HepG2 (cell line): ENCODE results near the gene PKMYT1. TPM values are rescaled to one million over a fixed set of nuclear protein-coding genes. Genes with fewer than 3 reads are reported as not detected.
A peak's percentile ranks its signal among the peaks of the same experiment; 100 is the strongest.

Experiments
- ATAC-seq: fragments of 200-7000 bp; cut with Tn5 transposase; 3 replicates; pipeline ENCODE4 v1.9.1; 2020; ENCODE audit warnings: mild to moderate bottlenecking, moderate library complexity
- BruUV-seq: library from RNA; stranded (reverse); fragments of 400-500 nt; replicated peaks from 2 replicates; lab custom pipeline; 2021; lab: Mats Ljungman, UMichigan
- CTCF ChIA-PET: fragments of 300-600 bp; formaldehyde crosslinking; extraction: SDS; loops from one replicate; lab custom pipeline; 2021; ENCODE audit warnings: low total read pairs, inconsistent platforms, low intra/inter-chr PET ratio; lab: Yijun Ruan, JAX
- POLR2A ChIA-PET: fragments of 350-600 bp; sonication (Branson Sonifier 250); formaldehyde crosslinking; loops from one replicate; lab custom pipeline; 2020; ENCODE audit warnings: antibody characterized with exemption, inconsistent platforms; lab: Yijun Ruan, JAX
- DNase-seq: peaks from one replicate; pipeline ENCODE4 v3.0.0-alpha.2; 2015; ENCODE audit warnings: low spot score
- FAIRE-seq: peaks from 3 replicates; lab custom pipeline; 2011; peaks lifted over from hg19 to GRCh38; lab: Jason Lieb, UNC
- H2AFZ ChIP-seq: one replicate; pipeline ENCODE4 v1.6.1; 2011; ENCODE audit warnings: low read length, inconsistent platforms
- H3K27ac ChIP-seq: fragments of 300-600 bp; 3 replicates; pipeline ENCODE4 v1.8.0; 2011; ENCODE audit warnings: mixed run types, mild to moderate bottlenecking, mixed read lengths, low read length, inconsistent platforms; ENCODE audit not compliant: insufficient read depth; ENCODE audit errors: extremely low read length
- H3K27me3 ChIP-seq, 2 experiments: fragments of 200-600 bp in 1 of 2; 2 replicates in 1 of 2; 3 replicates in 1 of 2; pipeline versions ENCODE4 v1.6.0 to v1.8.0; 2011; ENCODE audit warnings: low read length in 2 of 2, mild to moderate bottlenecking in 2 of 2, moderate library complexity in 2 of 2, inconsistent platforms in 1 of 2; ENCODE audit not compliant: insufficient read depth in 2 of 2, control insufficient read depth in 1 of 2
- H3K36me3 ChIP-seq, 2 experiments: fragments of 200-600 bp in 1 of 2; replicated peaks in 1 of 2; 2 replicates in 1 of 2; 3 replicates in 1 of 2; pipeline versions ENCODE4 v1.5.1 to v1.8.0; 2011; ENCODE audit warnings: low read length in 2 of 2, inconsistent platforms in 1 of 2; ENCODE audit not compliant: insufficient read depth in 2 of 2, control insufficient read depth in 1 of 2
- H3K4me1 ChIP-seq: 2 replicates; pipeline ENCODE4 v1.5.1; 2012; ENCODE audit warnings: low read length, inconsistent platforms; ENCODE audit not compliant: insufficient read depth
- H3K4me2 ChIP-seq: 2 replicates; pipeline ENCODE4 v1.6.0; 2011; ENCODE audit warnings: low read depth, low read length, inconsistent platforms
- H3K4me3 ChIP-seq, 3 experiments: fragments of 200-600 bp in 1 of 3; sonication (generic), shearing (Covaris generic) in 1 of 3; replicated peaks in 1 of 3; 2 replicates each; pipeline ENCODE4 v1.5.1; 2011 to 2016; ENCODE audit warnings: low read length in 3 of 3, inconsistent platforms in 2 of 3, low read depth in 2 of 3, mild to moderate bottlenecking in 2 of 3, control low read depth in 1 of 3, mixed read lengths in 1 of 3; ENCODE audit not compliant: insufficient read depth in 1 of 3
- H3K79me2 ChIP-seq: one replicate; pipeline ENCODE4 v1.6.1; 2011; ENCODE audit warnings: low read length, inconsistent platforms; ENCODE audit not compliant: insufficient read depth
- H3K9ac ChIP-seq: 2 replicates; pipeline ENCODE4 v1.6.0; 2011; ENCODE audit warnings: mild to moderate bottlenecking, low read depth, low read length, inconsistent platforms; ENCODE audit not compliant: insufficient read depth
- H3K9me3 ChIP-seq: 2 replicates; pipeline ENCODE4 v1.5.1; 2012; ENCODE audit warnings: mild to moderate bottlenecking, low read length
- H4K20me1 ChIP-seq: 2 replicates; pipeline ENCODE4 v1.6.0; 2011; ENCODE audit warnings: inconsistent platforms, mild to moderate bottlenecking, low read length, moderate library complexity; ENCODE audit not compliant: insufficient read depth
- HNRNPL ChIP-seq: fragments of 200-400 bp; formaldehyde crosslinking; IDR thresholded peaks from 2 replicates; pipeline ENCODE4 v1.6.1; 2017; ENCODE audit warnings: mild to moderate bottlenecking, low read depth, low read length
- WGBS: methylation state at CpG from one replicate; pipeline ENCODE4 v1.1.6; 2017; ENCODE audit warnings: low lambda C conversion rate; 5-methylcytosine and 5-hydroxymethylcytosine counted together
- in situ Hi-C: cut with HindIII; loops from 2 replicates; pipeline ENCODE4 v1.10.0; 2017; ENCODE audit warnings: low pct_unique_long_range_greater_than_20kb; ENCODE audit not compliant: extremely low pct_ligation_motif_present
- intact Hi-C: fragments of 100-400 bp; cut with micrococcal nuclease; formaldehyde crosslinking; loops from one replicate; pipeline ENCODE4 v1.10.0; 2022; ENCODE audit not compliant: unreplicated experiment
- polyA plus RNA-seq, 8 experiments: library from polyadenylated mRNA; depleted of rRNA in 3 of 8; stranded (reverse) in 7 of 8; unstranded in 1 of 8; fragments of >200 nt; fragmentation: Illumina TruSeq in 4 of 8; extraction: Trizol in 4 of 8; gene quantifications; 2 replicates each; pipeline versions ENCODE4 v1.2.1 to v1.2.3, GENCODE V29; 2011 to 2016; ENCODE audit warnings: low read depth in 4 of 8, missing spikeins in 1 of 8, mixed read lengths in 1 of 8; ENCODE audit not compliant: insufficient read depth in 1 of 8
- total RNA-seq, 5 experiments: library from RNA; depleted of rRNA; stranded (reverse); fragments of >200 nt; fragmentation: Illumina TruSeq; extraction: Trizol; gene quantifications; 2 replicates each; pipeline ENCODE4 v1.2.3, GENCODE V29; 2016; ENCODE audit warnings: low read depth in 1 of 5
- TF ChIP-seq, protein P1 (sequence below): sonication (generic); formaldehyde crosslinking; IDR thresholded peaks from 2 replicates; pipeline ENCODE4 v1.5.1; 2020; ENCODE audit warnings: mild to moderate bottlenecking, missing genetic modification reagents, moderate library complexity
- TF ChIP-seq, protein P2 (sequence below): sonication (generic); formaldehyde crosslinking; IDR thresholded peaks from 2 replicates; pipeline ENCODE4 v1.4.0; 2020; ENCODE audit warnings: missing genetic modification reagents

Gene PKMYT1
- total and polyA plus RNA-seq, 2 of the 13 experiments (the other 11 are each of a cell fraction or from before 2014, with no cell fraction given) = 7.0 to 27.8 TPM

DNA sequence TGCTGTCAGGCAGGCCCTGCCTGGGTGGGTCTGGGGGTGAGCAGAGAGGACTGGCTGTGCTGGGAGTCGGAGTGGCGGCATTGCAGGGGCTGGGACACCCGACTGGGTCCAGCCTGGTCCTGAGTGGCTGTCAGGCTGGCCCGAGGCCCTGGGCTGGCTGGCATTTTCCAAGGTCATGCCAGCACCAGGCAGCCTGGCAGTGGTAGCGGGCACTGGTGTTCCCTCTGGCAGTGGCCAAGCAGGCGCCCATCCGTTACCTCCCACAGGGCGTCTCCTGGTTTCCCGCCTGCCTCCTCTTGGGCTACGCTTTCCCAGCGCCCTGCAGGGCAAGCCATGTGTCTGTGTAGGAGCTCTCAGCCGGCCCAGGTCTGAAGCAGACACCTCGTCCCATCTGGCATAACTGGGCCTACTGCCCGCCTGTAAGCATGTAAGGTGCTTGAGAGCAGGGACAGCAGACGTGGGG, 5.7 kb upstream of the PKMYT1 start:
- no peak overlapping the region for H2AFZ ChIP-seq
- ATAC-seq (peak; percentile 3; the same call in 1 of the 3 replicates), DNase-seq (no peak), FAIRE-seq (no peak)
- no peak overlapping the region for H3K4me3 ChIP-seq
- BruUV-seq = no TSS peak
- CTCF ChIA-PET = no interaction called here
- POLR2A ChIA-PET = no interaction called here
- no peaks in the 10 kb centered on the region for H4K20me1 ChIP-seq
- peaks cover 19 to 56% of the 10 kb centered on the region in 2 experiments for H3K27me3 ChIP-seq
- no peak overlapping the region for H3K9ac ChIP-seq
- no peaks in the 10 kb centered on the region for H3K79me2 ChIP-seq
- no peaks in the 10 kb centered on the region for H3K9me3 ChIP-seq
- intact Hi-C loops (no loop called here), in situ Hi-C loops (no loop called here)
- H3K36me3 ChIP-seq = no peaks in the 10 kb centered on the region
- TF ChIP-seq, protein P1, sequence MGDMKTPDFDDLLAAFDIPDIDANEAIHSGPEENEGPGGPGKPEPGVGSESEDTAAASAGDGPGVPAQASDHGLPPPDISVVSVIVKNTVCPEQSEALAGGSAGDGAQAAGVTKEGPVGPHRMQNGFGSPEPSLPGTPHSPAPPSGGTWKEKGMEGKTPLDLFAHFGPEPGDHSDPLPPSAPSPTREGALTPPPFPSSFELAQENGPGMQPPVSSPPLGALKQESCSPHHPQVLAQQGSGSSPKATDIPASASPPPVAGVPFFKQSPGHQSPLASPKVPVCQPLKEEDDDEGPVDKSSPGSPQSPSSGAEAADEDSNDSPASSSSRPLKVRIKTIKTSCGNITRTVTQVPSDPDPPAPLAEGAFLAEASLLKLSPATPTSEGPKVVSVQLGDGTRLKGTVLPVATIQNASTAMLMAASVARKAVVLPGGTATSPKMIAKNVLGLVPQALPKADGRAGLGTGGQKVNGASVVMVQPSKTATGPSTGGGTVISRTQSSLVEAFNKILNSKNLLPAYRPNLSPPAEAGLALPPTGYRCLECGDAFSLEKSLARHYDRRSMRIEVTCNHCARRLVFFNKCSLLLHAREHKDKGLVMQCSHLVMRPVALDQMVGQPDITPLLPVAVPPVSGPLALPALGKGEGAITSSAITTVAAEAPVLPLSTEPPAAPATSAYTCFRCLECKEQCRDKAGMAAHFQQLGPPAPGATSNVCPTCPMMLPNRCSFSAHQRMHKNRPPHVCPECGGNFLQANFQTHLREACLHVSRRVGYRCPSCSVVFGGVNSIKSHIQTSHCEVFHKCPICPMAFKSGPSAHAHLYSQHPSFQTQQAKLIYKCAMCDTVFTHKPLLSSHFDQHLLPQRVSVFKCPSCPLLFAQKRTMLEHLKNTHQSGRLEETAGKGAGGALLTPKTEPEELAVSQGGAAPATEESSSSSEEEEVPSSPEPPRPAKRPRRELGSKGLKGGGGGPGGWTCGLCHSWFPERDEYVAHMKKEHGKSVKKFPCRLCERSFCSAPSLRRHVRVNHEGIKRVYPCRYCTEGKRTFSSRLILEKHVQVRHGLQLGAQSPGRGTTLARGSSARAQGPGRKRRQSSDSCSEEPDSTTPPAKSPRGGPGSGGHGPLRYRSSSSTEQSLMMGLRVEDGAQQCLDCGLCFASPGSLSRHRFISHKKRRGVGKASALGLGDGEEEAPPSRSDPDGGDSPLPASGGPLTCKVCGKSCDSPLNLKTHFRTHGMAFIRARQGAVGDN (CRISPR knock-in tag) = 0 out of 2 replicates have a peak, but pooled peaks have one; percentile 1
- TF ChIP-seq, protein P2, sequence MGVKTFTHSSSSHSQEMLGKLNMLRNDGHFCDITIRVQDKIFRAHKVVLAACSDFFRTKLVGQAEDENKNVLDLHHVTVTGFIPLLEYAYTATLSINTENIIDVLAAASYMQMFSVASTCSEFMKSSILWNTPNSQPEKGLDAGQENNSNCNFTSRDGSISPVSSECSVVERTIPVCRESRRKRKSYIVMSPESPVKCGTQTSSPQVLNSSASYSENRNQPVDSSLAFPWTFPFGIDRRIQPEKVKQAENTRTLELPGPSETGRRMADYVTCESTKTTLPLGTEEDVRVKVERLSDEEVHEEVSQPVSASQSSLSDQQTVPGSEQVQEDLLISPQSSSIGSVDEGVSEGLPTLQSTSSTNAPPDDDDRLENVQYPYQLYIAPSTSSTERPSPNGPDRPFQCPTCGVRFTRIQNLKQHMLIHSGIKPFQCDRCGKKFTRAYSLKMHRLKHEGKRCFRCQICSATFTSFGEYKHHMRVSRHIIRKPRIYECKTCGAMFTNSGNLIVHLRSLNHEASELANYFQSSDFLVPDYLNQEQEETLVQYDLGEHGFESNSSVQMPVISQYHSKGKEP = no peak
- 0 out of 2 replicates have a peak, but pooled peaks have one; percentile 45 for TF ChIP-seq HNRNPL
- WGBS = 0% methylated on average over 1 of the region's 15 CpGs
- H3K27ac ChIP-seq = no peak overlapping the region
- peaks cover 25% of the 10 kb centered on the region for H3K4me1 ChIP-seq
- no peak overlapping the region for H3K4me2 ChIP-seq
